Epithelial cell of prostate (primary cell): ENCODE results near the gene ESYT2.

ENCODE experiments used
- DNase-seq: peaks from one replicate; pipeline ENCODE4 v3.0.0-alpha.2; 2011; ENCODE audit warnings: low read depth, low spot score
- H3K27ac ChIP-seq: fragments of 450-650 bp; 2 replicates; pipeline ENCODE4 v1.5.1; 2017; ENCODE audit warnings: mild to moderate bottlenecking

Gene ESYT2

DNA sequence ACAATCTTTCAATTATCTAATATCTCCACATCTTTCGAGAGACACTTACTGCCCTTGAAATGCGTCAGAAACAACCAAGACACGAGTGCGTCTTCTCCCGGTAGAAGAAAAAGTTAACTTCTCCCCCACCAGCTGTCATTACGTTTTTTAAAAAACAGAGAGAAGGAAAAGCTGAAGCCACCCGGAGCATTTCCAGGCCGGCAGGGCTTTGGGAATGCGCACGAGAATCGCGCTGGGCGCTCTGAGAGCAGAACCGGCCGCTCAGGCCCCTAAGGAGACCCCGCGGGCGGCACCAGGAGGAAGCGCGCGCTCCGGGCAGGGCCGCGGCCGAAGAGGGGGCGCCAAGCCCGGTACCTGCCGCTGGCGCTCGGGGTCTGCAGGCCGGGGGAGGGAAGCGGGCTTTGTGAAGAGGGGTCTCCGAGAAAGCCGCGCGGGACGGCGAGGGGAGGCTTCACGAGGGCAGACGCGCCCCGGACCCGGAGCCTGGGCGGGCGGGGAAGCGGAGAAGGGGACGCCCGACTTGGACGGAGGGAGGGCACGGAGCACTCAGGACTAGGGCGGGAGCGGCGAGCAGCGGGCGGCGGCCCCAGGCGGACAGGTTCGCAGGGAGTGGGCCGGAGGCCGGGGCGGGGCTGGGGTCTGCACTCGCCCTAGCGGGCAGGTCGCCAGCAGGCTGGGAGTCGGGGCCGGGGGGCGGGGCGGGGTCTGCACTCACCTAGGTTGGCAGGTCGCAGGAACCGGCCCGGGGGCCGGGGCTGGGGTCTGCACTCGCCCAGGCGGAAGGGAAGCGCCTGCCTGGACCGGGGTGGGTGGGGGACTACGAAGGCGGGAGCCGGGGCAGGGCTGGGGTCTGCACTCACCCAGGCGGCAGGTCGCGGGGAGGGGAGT is 932 bp downstream of the ESYT2 start:
- no peak for DNase-seq

DNA sequence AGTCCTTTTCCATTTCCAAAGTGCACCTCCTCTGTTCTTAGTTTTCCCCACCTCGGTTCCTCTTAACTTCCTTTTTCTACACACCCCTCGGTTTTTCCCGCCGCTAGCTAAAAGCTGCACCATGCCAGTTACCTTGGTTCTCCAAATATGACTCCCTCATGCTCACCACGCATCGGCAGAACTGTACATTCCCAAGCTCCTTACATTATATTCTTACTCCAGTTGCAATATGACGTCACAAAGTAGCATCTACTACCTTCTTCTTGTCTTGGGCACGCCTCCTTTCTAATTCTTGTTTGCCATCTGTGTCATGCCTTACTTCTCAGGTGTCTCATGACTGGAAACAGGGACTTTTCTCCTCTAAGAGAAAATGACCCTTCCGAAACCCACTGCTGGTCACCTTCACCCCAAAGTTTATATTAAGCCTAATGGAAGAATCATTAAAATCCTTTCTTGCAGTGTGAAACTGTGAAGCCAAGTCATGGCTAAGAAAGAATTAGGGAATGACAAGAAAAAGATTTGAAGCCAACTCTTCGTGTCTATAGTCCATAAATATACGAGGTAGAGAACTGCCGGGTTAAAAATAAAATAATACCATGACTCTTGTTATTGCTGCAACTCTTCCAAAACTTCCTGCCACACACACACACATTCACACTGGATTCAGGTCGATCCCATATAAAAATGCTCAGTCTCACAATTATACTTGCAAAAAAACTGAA is 1.7 kb downstream of the ESYT2 start:
- DNase-seq = no peak
- peak overlapping the region; percentile 87 for H3K27ac ChIP-seq

More for the DNA sequence above, 932 bp downstream of the ESYT2 start:
- H3K27ac ChIP-seq = peak overlapping the region; percentile 87

DNA sequence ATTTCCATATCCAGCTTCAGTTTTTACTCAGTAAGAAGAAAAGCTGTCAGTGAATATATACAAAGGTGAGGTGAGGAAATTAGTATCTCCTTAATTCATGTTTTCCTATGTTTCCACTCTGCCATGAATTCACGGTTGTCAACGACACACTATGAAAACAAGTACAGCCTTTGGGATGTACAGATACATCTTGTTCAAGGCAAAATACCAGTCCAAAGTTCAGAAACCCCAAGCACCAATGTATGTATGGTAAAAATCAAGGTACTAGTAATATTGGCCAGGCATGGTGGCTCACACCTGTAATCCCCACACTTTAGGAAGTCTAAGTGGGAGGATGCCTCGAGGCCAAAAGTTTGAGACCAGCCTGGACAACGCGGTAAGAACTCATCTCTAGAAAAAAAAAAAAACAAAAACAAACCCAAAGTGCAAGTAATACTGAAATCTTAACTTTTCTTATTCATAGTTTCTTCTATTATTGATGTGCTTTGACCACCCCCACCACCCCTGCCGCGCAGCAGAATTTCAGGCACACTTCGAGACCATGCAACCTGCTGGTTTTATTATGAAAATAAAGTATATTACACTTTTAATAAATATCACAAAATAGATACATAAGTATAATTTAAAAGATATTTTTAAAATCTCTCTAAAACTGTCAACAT is 3.5 kb downstream of the ESYT2 start:
- H3K27ac ChIP-seq = no peak overlapping the region
- no peak for DNase-seq

DNA sequence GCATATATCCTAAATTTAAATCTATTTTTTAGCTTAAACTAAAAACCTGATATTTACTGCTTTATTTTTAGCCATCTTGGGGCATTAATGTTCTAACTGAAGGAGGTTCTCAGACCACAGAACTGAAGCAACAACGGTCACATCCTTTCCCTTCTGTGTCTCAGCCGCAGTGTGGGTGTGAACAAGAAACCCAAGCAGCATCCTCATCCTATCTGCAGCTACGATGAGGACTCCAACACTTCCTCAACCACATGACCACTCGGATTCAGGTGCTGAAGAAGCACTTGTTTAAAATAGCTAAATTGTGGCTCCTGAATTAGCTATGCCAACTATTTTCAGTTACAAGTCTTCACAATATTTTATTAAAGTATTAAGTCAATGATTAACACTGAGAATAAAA is 5.3 kb downstream of the ESYT2 start:
- no peak for DNase-seq
- H3K27ac ChIP-seq = no peak overlapping the region

GRCh38 chr7:158821171-158822031 is 7.9 kb downstream of the ESYT2 start:
- peak overlapping the region; percentile 98 for H3K27ac ChIP-seq
- DNase-seq = peak; percentile 64

DNA sequence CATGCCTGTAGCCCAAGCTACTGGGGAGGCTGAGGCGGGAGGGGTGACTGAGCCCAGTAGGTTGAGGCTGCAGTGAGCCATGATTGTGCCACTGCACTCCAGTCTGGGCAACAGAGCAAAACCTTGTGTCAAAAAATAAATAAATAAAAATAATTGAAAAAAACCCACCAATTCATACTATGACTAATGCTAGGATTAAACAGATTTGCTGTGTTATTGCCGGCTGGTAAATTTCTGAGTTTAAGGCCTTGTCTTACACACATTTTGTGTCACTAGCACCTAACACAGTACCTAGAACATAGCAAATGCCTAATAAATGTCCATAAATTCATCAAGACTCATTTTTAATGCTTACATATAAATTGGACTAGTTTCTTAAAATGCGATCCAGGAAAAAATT is 8.7 kb downstream of the ESYT2 start:
- peak overlapping the region; percentile 98 for H3K27ac ChIP-seq
- DNase-seq = no peak

DNA sequence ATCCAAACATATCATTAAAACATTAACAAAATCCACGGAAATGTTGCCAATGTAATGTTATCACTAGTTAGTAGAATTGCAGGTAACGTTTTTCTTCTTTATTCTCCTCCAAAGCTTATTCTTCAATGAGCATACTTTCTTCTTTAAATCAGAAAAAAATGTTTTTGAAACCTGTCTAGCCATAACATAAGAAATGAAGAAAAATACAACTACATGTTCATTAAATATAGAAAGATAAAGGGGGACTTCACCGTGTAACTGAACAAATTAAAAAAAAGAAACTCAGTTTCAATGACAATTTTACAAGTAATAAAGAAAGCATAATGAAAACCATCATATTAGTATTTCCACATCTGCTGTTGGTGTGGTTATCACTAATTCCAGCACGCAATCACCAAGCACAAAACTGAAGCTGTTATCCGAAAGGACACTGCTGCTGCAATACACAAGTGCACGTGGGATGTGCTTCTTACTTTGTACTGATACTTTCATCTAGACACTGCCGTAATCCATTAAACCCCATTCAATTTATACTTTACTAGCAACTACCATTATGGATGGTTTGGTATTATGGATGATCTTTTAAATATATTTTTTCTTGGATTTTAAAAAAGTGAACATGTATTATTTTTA is 9.6 kb downstream of the ESYT2 start:
- peak overlapping the region; percentile 98 for H3K27ac ChIP-seq
- no peak for DNase-seq

GRCh38 chr7:158818325-158819213 is 10.7 kb downstream of the ESYT2 start:
- peak overlapping the region; percentile 98 for H3K27ac ChIP-seq

GRCh38 chr7:158816995-158817394 is 12.3 kb downstream of the ESYT2 start:
- peak overlapping the region; percentile 98 for H3K27ac ChIP-seq
- DNase-seq = no peak

More at GRCh38 chr7:158818325-158819213, 10.7 kb downstream of the ESYT2 start:
- DNase-seq = peak; percentile 78

GRCh38 chr7:158816271-158816670 is 13.0 kb downstream of the ESYT2 start:
- peak overlapping the region; percentile 98 for H3K27ac ChIP-seq

GRCh38 chr7:158815800-158816128 is 13.5 kb downstream of the ESYT2 start:
- no peak overlapping the region for H3K27ac ChIP-seq
- DNase-seq = no peak

More at GRCh38 chr7:158816271-158816670, 13.0 kb downstream of the ESYT2 start:
- no peak for DNase-seq

- no peak for DNase-seq
- no peak overlapping the region for H3K27ac ChIP-seq
Observed at GRCh38 chr7:158815083-158815799, 14.1 kb downstream of the ESYT2 start.

DNA sequence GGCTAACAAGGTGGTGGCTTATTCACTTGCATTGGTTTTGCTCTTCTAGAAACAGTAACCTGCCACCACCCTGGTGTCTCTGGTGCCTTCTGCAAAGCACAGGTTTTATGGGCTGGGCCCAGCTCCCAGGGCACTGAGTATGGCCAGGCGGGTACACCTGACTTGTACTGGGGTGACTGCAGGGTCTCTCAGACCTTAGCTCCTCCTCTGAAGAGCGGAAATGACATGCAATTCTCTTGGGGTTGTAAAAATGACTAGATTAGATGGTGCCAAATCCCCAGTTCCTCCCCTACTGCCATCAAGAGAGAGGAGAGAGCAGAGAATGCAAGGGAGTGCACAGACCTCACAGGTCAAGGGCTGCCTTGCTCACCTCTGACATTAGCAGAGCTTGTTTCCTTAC is 14.7 kb downstream of the ESYT2 start:
- no peak overlapping the region for H3K27ac ChIP-seq
- no peak for DNase-seq

DNA sequence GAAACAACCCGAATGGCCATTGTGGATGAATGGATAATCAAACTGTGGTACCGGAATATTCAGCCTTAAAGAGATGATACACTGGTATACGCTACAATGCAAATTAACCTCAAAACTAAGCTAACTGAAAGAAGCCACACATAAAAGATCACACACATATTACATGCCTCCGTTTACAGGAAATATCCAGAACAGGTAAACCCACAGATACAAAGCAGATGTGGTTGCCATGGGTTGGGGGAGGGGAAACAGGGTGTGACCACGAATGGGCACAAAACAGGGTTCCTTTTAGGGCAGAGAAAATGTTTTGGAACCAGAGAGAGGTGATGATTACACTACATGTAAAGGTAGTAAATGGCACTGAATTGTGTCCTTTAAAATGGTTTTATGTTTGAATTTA is 16.6 kb downstream of the ESYT2 start:
- DNase-seq = no peak
- no peak overlapping the region for H3K27ac ChIP-seq

DNA sequence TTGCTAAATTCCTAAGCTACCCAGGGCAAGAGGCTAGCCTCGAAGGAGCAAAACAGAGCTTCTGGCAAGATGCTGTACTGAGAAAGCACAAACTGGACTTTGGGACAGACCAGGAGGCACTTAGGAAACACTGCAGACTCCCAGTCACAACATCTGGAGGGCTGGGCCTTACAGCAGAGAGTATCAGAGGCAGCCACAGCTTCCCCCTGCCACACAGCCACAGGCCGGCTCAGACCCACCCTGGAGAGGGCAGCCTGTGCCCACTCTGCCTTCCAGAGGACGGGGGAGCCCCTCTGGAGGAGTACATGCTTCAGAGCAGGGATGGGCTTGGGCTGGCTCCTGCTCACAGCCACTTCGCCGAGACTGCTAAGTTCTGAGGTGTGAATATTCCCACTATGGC is 17.4 kb downstream of the ESYT2 start:
- H3K27ac ChIP-seq = peak overlapping the region; percentile 64
- no peak for DNase-seq

GRCh38 chr7:158811461-158811860 is 17.8 kb downstream of the ESYT2 start:
- H3K27ac ChIP-seq = peak overlapping the region; percentile 64
- DNase-seq = peak; percentile 37

- DNase-seq = no peak
- H3K27ac ChIP-seq = peak overlapping the region; percentile 64
Observed at GRCh38 chr7:158810846-158811245, 18.5 kb downstream of the ESYT2 start.

DNA sequence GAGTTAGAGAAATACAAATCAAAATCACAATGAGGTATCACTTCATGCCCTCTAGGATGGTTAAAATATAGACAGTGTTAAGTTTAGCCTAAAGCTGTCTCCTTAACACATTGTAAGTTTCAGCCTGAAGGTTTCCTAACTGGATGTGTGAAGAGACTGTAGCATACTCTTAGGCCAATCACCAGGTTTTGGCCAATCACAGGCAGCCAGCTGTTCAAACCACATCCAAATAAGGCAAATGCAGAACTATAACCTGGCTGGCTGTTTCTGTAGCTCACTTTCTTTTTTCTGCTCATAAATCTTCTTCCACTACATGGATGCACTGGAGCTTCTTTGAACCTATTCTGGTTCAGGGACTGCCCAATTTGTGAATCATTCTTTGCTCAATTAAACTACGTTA is 19.7 kb downstream of the ESYT2 start:
- H3K27ac ChIP-seq = no peak overlapping the region
- no peak for DNase-seq
